Measurements from ENCODE around the gene GRIA4. TPM values are rescaled to one million over a fixed set of nuclear protein-coding genes. Genes with fewer than 3 reads are reported as not detected.
"Not testable (repeated sequence)": the region's sequence is repeated elsewhere in the genome, so short reads cannot be mapped to it uniquely, and the experiment has no call there.

Gene GRIA4
- total RNA-seq, 2 experiments from 2014 or later: not detected

GRCh38 chr11:105878927-105879326 is 269.1 kb downstream of the GRIA4 start:
- CTCF ChIA-PET; ATAC-seq; H3K9me3 Mint-ChIP-seq (ENCODE audit: low read depth); H3K27me3 Mint-ChIP-seq; H3K4me3 Mint-ChIP-seq; DNase-seq; H3K4me1 Mint-ChIP-seq; H3K36me3 Mint-ChIP-seq; H3K27ac Mint-ChIP-seq: not testable (repeated sequence)

GRCh38 chr11:105881027-105881426 is 271.2 kb downstream of the GRIA4 start:
- ATAC-seq (no peak), DNase-seq (no peak)
- Mint-ChIP-seq H3K4me1 (no peaks in the 10 kb centered on the region), H3K27me3 (no peaks in the 10 kb centered on the region), H3K4me3 (no peak overlapping the region), H3K9me3 (ENCODE audit: low read depth) (no peaks in the 10 kb centered on the region), H3K36me3 (no peaks in the 10 kb centered on the region), H3K27ac (no peak overlapping the region)
- CTCF ChIA-PET: no interaction called here

GRCh38 chr11:105884436-105884835 is 274.6 kb downstream of the GRIA4 start:
- CTCF ChIA-PET: no interaction called here
- no peaks in the 10 kb centered on the region for H3K9me3 Mint-ChIP-seq (ENCODE audit: low read depth)
- DNase-seq (no peak), ATAC-seq (no peak)
- no peak overlapping the region for H3K4me3 Mint-ChIP-seq
- no peaks in the 10 kb centered on the region for H3K27me3 Mint-ChIP-seq
- H3K27ac Mint-ChIP-seq: no peak overlapping the region
- no peaks in the 10 kb centered on the region for H3K36me3 Mint-ChIP-seq
- H3K4me1 Mint-ChIP-seq: no peaks in the 10 kb centered on the region

GRCh38 chr11:105891685-105892084 is 281.8 kb downstream of the GRIA4 start:
- CTCF ChIA-PET: no interaction called here
- no peak for ATAC-seq
- H3K4me1 Mint-ChIP-seq: no peaks in the 10 kb centered on the region
- H3K27ac Mint-ChIP-seq: no peak overlapping the region
- no peak for DNase-seq
- no peaks in the 10 kb centered on the region for H3K9me3 Mint-ChIP-seq (ENCODE audit: low read depth)
- H3K27me3 Mint-ChIP-seq: peaks cover 2% of the 10 kb centered on the region
- no peak overlapping the region for H3K4me3 Mint-ChIP-seq
- no peaks in the 10 kb centered on the region for H3K36me3 Mint-ChIP-seq

DNA sequence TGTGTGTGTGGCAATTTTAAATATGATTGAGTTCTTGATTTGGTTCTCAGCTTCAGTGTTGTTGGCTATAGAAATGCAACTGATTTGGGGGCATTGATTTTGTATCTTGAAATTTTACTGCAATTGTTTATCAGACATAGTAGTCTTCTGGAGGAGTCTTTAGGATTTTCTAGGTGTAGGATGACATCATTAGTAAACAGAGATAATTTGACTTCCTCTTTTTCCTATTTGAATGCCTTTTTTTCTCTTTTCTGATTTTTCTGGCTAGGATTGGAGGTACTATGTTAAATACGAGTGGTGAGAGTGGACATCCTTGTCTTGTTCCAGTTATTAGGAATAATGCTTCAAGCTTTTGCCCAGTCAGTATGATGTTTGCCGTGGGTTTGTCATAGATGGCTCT is 287.3 kb downstream of the GRIA4 start:
- Mint-ChIP-seq H3K4me1 (peaks cover 5% of the 10 kb centered on the region), H3K9me3 (ENCODE audit: low read depth) (no peaks in the 10 kb centered on the region), H3K27ac (no peak overlapping the region), H3K36me3 (no peaks in the 10 kb centered on the region), H3K4me3 (no peak overlapping the region), H3K27me3 (peaks cover 13% of the 10 kb centered on the region)
- no peak for DNase-seq
- ATAC-seq: no peak
- CTCF ChIA-PET: no interaction called here

DNA sequence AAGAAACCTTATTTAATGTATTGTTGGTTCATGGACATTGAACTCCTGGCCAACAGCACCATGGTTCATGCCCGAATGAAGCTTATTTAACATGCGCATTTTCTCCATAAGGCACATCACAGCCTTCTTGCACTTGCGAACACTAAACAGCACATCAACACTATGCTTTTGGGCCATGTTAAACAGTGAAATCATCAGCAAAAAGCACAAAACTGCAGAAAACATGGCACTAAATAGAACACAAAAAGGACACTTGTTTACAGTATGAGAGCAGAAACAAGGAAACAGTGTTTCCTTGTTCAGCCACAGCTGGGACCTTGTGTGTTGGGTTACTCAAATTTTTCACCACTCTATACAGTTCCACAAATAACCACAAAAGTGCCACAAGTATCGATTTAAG is 289.9 kb downstream of the GRIA4 start:
- Mint-ChIP-seq H3K4me1 (peaks cover 5% of the 10 kb centered on the region), H3K36me3 (no peaks in the 10 kb centered on the region), H3K27me3 (peaks cover 13% of the 10 kb centered on the region), H3K9me3 (ENCODE audit: low read depth) (no peaks in the 10 kb centered on the region), H3K27ac (no peak overlapping the region), H3K4me3 (no peak overlapping the region)
- CTCF ChIA-PET: no interaction called here
- DNase-seq (no peak), ATAC-seq (no peak)

DNA sequence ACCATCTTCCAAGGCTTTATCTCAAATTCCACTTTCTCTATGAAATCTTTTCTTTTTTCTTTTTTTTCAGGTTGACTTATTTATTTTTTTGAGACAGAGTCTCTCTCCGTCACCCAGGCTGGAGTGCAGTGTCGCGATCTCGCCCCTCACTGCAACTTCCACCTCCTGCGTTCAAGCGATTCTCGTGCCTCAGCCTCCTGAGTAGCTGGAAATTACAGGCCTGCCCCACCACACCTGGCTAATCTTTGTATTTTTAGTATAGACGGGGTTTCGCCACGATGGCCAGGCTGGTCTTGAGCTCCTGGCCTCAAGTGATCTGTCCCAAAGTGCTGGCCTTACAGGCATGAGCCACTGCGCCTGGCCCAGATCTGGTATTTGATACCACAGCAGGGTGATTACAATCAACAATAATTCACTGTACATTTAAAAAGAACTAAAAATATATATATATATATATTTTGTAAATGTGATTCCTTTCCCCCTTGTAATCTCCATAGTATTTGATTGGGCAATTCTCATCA is 290.7 kb downstream of the GRIA4 start:
- Mint-ChIP-seq H3K27me3 (peaks cover 13% of the 10 kb centered on the region), H3K4me1 (peaks cover 5% of the 10 kb centered on the region), H3K27ac (no peak overlapping the region), H3K9me3 (ENCODE audit: low read depth) (no peaks in the 10 kb centered on the region), H3K4me3 (no peak overlapping the region), H3K36me3 (no peaks in the 10 kb centered on the region)
- CTCF ChIA-PET: no interaction called here
- DNase-seq (no peak), ATAC-seq (no peak)

DNA sequence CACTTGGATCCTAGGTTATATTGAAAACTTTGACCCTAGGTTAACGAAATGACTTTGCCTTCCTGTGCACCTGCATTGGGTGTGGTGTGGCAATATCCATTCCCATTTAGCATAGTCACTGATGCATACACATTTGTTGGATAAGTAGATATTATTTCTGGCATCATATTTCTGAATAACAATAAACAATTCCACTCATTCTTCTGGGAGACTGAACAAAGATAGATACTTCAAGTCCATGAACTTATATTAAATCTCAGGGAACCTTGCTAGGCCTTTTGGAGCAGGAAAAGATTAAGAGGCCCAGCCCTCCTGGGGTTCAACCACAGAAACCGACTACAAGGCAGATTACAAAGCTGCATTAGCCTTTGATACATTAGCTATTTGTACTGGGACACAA is 293.2 kb downstream of the GRIA4 start:
- no peak for ATAC-seq
- H3K9me3 Mint-ChIP-seq (ENCODE audit: low read depth): no peaks in the 10 kb centered on the region

GRCh38 chr11:105906517-105906916 is 296.6 kb downstream of the GRIA4 start:
- Mint-ChIP-seq H3K36me3 (no peaks in the 10 kb centered on the region), H3K4me3 (no peak overlapping the region), H3K9me3 (ENCODE audit: low read depth) (no peaks in the 10 kb centered on the region), H3K27me3 (peaks cover 7% of the 10 kb centered on the region), H3K4me1 (no peaks in the 10 kb centered on the region), H3K27ac (no peak overlapping the region)
- DNase-seq: no peak
- CTCF ChIA-PET: no interaction called here
- ATAC-seq: no peak

More for the DNA sequence above, 293.2 kb downstream of the GRIA4 start:
- Mint-ChIP-seq H3K27ac (no peak overlapping the region), H3K4me3 (no peak overlapping the region), H3K36me3 (no peaks in the 10 kb centered on the region), H3K27me3 (peaks cover 7% of the 10 kb centered on the region), H3K4me1 (no peaks in the 10 kb centered on the region)
- DNase-seq: no peak
- CTCF ChIA-PET: no interaction called here

DNA sequence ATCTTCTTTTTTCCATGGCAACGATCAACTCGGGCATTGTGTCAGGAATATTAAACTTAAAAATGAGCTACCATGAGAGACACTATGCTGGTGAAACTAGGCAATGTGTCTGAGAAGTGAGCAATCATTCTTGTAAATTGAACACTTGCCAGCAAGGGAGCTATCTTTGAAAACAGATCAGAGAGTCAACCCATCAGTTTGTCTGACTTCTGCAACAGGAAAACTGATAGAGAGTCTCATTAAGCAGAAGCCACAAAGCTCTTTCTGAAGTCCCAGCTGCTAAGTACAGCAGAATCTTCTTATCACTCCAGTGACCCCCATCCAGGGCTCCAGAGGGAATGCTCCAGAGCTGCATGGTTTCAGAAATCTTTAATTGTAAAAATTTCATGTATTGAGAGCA is 297.4 kb downstream of the GRIA4 start:
- no peaks in the 10 kb centered on the region for H3K4me1 Mint-ChIP-seq
- H3K36me3 Mint-ChIP-seq: no peaks in the 10 kb centered on the region
- H3K27ac Mint-ChIP-seq: no peak overlapping the region
- H3K27me3 Mint-ChIP-seq: peaks cover 2% of the 10 kb centered on the region
- no peak overlapping the region for H3K4me3 Mint-ChIP-seq
- CTCF ChIA-PET: interaction anchor here (1.5 kb wide), 1 partner anchor 9 kb away, joined by 3 read pairs; no protein-coding TSS in a partner anchor
- ATAC-seq (no peak), DNase-seq (no peak)
- no peaks in the 10 kb centered on the region for H3K9me3 Mint-ChIP-seq (ENCODE audit: low read depth)

DNA sequence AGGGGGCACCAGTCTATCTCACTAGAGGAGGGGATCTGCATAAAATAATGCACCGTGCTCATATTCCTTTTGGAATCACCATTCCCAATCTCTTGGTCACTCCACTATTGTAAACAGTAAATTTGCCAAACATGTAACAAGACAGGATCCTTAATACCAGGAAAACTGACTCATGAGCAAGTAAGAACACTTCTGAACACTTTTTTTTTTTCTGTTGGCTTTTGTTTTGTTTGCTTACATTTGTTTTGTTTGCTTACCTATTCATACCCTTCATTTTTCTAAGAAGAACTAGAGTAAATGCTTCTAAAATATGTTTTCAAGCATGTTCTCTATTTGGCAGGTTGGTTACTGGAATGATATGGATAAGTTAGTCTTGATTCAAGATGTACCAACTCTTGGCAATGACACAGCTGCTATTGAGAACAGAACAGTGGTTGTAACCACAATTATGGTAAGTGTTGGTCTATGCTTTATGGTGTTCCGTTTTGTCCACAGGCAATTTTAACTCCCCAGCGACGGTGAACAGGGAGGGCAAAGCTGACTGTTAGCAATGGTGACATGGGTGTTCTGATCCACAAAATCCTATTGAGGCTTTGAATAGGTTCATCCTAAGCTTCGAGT is 300.3 kb downstream of the GRIA4 start:
- DNase-seq: no peak
- Mint-ChIP-seq H3K27ac (no peak overlapping the region), H3K9me3 (ENCODE audit: low read depth) (no peaks in the 10 kb centered on the region), H3K36me3 (no peaks in the 10 kb centered on the region), H3K27me3 (peaks cover 2% of the 10 kb centered on the region), H3K4me3 (no peak overlapping the region), H3K4me1 (no peaks in the 10 kb centered on the region)
- CTCF ChIA-PET: no interaction called here
- no peak for ATAC-seq

DNA sequence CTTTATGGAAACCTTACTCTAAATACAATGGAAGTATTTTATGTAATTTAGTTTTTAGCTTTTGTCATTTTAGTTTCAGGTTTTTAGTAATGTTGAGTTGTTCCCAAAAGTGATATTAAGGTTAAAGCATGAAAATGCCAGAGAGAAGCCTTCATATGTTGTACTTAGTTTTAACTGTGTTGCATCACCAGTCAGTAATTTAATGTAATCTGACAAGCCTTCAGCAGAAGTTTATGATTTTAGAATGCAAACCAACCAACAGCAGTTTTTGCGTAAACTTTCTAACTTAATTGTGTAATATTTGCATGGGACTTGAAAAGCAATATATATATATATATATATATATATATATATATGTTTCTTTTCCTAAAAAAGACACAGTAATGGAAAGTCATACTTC is 301.6 kb downstream of the GRIA4 start:
- Mint-ChIP-seq H3K9me3 (ENCODE audit: low read depth) (no peaks in the 10 kb centered on the region), H3K36me3 (no peaks in the 10 kb centered on the region), H3K27me3 (no peaks in the 10 kb centered on the region), H3K27ac (no peak overlapping the region), H3K4me3 (no peak overlapping the region), H3K4me1 (no peaks in the 10 kb centered on the region)
- DNase-seq (no peak), ATAC-seq (no peak)
- CTCF ChIA-PET: no interaction called here

DNA sequence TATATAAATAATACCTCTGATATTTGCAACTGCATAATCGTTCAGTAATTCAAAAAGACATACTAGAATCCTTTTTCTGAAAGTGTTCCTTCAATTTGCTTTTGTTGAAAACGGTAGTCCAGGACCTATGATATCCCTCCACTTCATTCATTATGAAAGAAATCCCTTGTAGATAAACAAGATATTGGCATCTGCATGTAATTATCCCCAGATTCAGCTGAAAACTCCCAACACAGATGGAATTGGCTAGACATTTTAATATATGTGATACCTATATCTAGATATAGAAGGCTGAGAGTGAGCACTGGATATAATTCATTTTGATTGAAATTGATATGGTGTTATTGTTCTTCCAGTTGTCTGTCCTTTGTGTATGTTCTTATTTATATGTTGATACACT is 302.8 kb downstream of the GRIA4 start:
- no peaks in the 10 kb centered on the region for H3K36me3 Mint-ChIP-seq
- H3K4me1 Mint-ChIP-seq: no peaks in the 10 kb centered on the region
- H3K27me3 Mint-ChIP-seq: no peaks in the 10 kb centered on the region
- DNase-seq (no peak), ATAC-seq (no peak)
- no peaks in the 10 kb centered on the region for H3K9me3 Mint-ChIP-seq (ENCODE audit: low read depth)
- CTCF ChIA-PET: no interaction called here
- no peak overlapping the region for H3K4me3 Mint-ChIP-seq
- H3K27ac Mint-ChIP-seq: no peak overlapping the region

DNA sequence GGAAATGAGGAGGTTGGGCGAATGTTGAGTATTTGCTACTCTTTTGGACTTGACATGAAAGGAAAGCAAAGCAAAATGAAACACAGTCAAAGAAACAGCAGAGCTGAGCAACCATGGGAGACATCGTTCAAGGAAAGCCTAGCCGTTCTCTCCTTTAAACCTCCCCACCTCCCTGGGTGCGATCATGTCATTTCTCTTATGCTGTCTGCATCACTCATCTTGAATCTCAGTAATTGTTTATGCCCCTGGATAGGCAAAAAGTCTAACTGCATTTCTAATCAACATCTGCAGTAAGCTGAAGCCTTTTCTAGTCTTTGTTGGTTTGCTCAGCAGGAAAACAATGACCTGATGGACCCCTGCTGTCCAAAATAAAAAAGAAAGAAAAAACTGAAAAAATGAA is 305.1 kb downstream of the GRIA4 start:
- Mint-ChIP-seq H3K27me3 (peaks cover 3% of the 10 kb centered on the region), H3K4me1 (no peaks in the 10 kb centered on the region), H3K27ac (no peak overlapping the region), H3K4me3 (no peak overlapping the region), H3K36me3 (no peaks in the 10 kb centered on the region), H3K9me3 (ENCODE audit: low read depth) (no peaks in the 10 kb centered on the region)
- CTCF ChIA-PET: no interaction called here
- ATAC-seq (no peak), DNase-seq (no peak)

DNA sequence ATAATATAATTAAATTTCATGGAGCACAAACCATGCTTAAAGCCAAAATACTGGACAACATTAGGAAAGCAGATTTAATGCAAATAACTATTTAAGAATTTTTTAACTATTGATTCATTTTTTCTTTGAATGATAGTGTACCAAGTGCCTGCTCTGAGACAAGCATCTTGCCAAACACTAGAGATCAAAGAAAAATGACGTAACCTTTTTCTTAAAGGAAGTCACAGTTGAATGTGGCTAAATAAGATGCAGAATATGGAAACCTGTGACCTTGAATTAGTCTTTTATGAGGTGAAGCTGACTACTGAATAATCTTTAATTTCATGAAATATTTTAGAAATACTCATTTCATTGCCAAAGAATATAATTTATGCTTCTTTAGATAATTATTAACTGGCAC is 308.2 kb downstream of the GRIA4 start:
- CTCF ChIA-PET: no interaction called here
- Mint-ChIP-seq H3K4me1 (no peaks in the 10 kb centered on the region), H3K36me3 (no peaks in the 10 kb centered on the region), H3K9me3 (ENCODE audit: low read depth) (no peaks in the 10 kb centered on the region), H3K4me3 (no peak overlapping the region), H3K27ac (no peak overlapping the region), H3K27me3 (peaks cover 3% of the 10 kb centered on the region)
- DNase-seq (no peak), ATAC-seq (no peak)

Data from activated CD8-positive, alpha-beta memory T cell treated with anti-CD3 and anti-CD28 coated beads, Interleukin-2, amount 10 ng/mL, durations not matched to agents 7 days and 5 days (primary cell).